Fibroblast of lung (primary cell): Measurements from ENCODE around the gene TMEM123. TPM values are rescaled to one million over a fixed set of nuclear protein-coding genes. Genes with fewer than 3 reads are reported as not detected.

Experiments used
- DNase-seq, 2 donors: peaks; one replicate each; pipeline versions ENCODE4 v3.0.0 to v3.0.0-alpha.2; 2010; ENCODE audit warnings: low read depth in 2 of 2
- H2AFZ ChIP-seq: 2 replicates; pipeline ENCODE4 v1.5.1; 2012; ENCODE audit warnings: low read length, control low read depth, inconsistent platforms
- H3K27ac ChIP-seq: 2 replicates; pipeline ENCODE4 v1.5.1; 2011; ENCODE audit warnings: low read length, control low read depth; ENCODE audit not compliant: insufficient read depth
- H3K27me3 ChIP-seq: 2 replicates; pipeline ENCODE4 v1.5.1; 2011; ENCODE audit warnings: mild to moderate bottlenecking, low read length; ENCODE audit not compliant: control insufficient read depth, insufficient read depth
- H3K36me3 ChIP-seq: 2 replicates; pipeline ENCODE4 v1.5.1; 2011; ENCODE audit warnings: low read length; ENCODE audit not compliant: control insufficient read depth, insufficient read depth
- H3K4me1 ChIP-seq: 2 replicates; pipeline ENCODE4 v1.5.1; 2011; ENCODE audit warnings: low read length; ENCODE audit not compliant: control insufficient read depth, insufficient read depth; ENCODE audit errors: extremely low read depth
- H3K4me2 ChIP-seq: 2 replicates; pipeline ENCODE4 v1.5.1; 2011; ENCODE audit warnings: low read length, control low read depth; ENCODE audit not compliant: insufficient read depth; ENCODE audit errors: extremely low read depth
- H3K4me3 ChIP-seq, 4 experiments: fragments of 200-600 bp in 1 of 4; sonication (generic) in 1 of 4; replicated peaks in 1 of 4; 2 replicates each; pipeline ENCODE4 v1.5.1; 2011 to 2016; ENCODE audit warnings: low read length in 4 of 4, low read depth in 3 of 4, mild to moderate bottlenecking in 3 of 4, control low read depth in 2 of 4, inconsistent platforms in 1 of 4, mixed read lengths in 1 of 4; ENCODE audit not compliant: insufficient read depth in 1 of 4; ENCODE audit errors: control extremely low read depth in 1 of 4
- H3K79me2 ChIP-seq: 2 replicates; pipeline ENCODE4 v1.5.1; 2012; ENCODE audit warnings: mild to moderate bottlenecking, low read length, inconsistent platforms; ENCODE audit not compliant: control insufficient read depth, insufficient read depth
- H3K9ac ChIP-seq: 2 replicates; pipeline ENCODE4 v1.5.1; 2011; ENCODE audit warnings: mild to moderate bottlenecking, low read length, control low read depth; ENCODE audit not compliant: insufficient read depth
- H3K9me3 ChIP-seq: 2 replicates; pipeline ENCODE4 v1.5.1; 2012; ENCODE audit warnings: low read depth, low read length; ENCODE audit not compliant: control insufficient read depth, insufficient read depth
- H4K20me1 ChIP-seq: 2 replicates; pipeline ENCODE4 v1.5.1; 2011; ENCODE audit warnings: low read length; ENCODE audit not compliant: control insufficient read depth, insufficient read depth; ENCODE audit errors: extremely low read depth
- CTCF ChIP-seq, 2 donors: IDR thresholded peaks in 1 of 2; conservative IDR thresholded peaks in 1 of 2; 1 replicate in 1 of 2; 2 replicates in 1 of 2; pipeline ENCODE4 v1.5.1; 2011 to 2012; ENCODE audit warnings: low read length in 2 of 2, control low read depth in 1 of 2, inconsistent platforms in 1 of 2, low read depth in 1 of 2, mild to moderate bottlenecking in 1 of 2
- EZH2 ChIP-seq: IDR thresholded peaks from 2 replicates; pipeline ENCODE4 v1.5.1; 2012; ENCODE audit warnings: low read length, control low read depth, mild to moderate bottlenecking; ENCODE audit errors: missing control alignments
- polyA plus RNA-seq, 2 donors: library from polyadenylated mRNA; depleted of rRNA in 1 of 2; stranded (reverse) in 1 of 2; unstranded in 1 of 2; fragments of >200 nt; gene quantifications; 2 replicates each; pipeline ENCODE4 v1.2.1, GENCODE V29; 2011 to 2012; ENCODE audit warnings: missing spikeins in 1 of 2
- total RNA-seq: library from RNA; depleted of rRNA; stranded (reverse); fragments of >200 nt; gene quantifications from 2 replicates; pipeline ENCODE4 v1.2.1, GENCODE V29; 2014

TMEM123 gene
- total and polyA plus RNA-seq, 2 donors (not counting 1 experiment from before 2014, with no cell fraction given), result 127 to 355 TPM

GRCh38 chr11:102393272-102393730 lies 59.3 kb downstream of the TMEM123 start:
- Histone ChIP-seq H3K27ac (no peak overlapping the region), H3K9me3 (no peaks in the 10 kb centered on the region), H3K9ac (no peak overlapping the region), H3K27me3 (no peaks in the 10 kb centered on the region), H3K4me3 (no peak overlapping the region), H3K79me2 (peaks cover 20% of the 10 kb centered on the region), H4K20me1 (no peaks in the 10 kb centered on the region), H3K4me1 (no peaks in the 10 kb centered on the region), H3K36me3 (peaks cover 15% of the 10 kb centered on the region), H2AFZ (no peak overlapping the region), H3K4me2 (no peak overlapping the region)
- TF ChIP-seq CTCF (conservative IDR thresholded peaks at IDR 0.05 in 1 of 2, IDR thresholded peaks at IDR 0.05 in 1 of 2; ENCODE audit: low read depth in 1 of 2, low read length in 2 of 2), result no peak
- no peak for TF ChIP-seq EZH2
- DNase-seq, result no peak

GRCh38 chr11:102391549-102392237 lies 60.9 kb downstream of the TMEM123 start:
- H3K4me1 ChIP-seq, result no peaks in the 10 kb centered on the region
- H3K9ac ChIP-seq, result no peak overlapping the region
- no peak for TF ChIP-seq CTCF (conservative IDR thresholded peaks at IDR 0.05 in 1 of 2, IDR thresholded peaks at IDR 0.05 in 1 of 2; ENCODE audit: low read depth in 1 of 2, low read length in 2 of 2)
- TF ChIP-seq EZH2, result no peak
- H3K9me3 ChIP-seq, result no peaks in the 10 kb centered on the region
- no peaks in the 10 kb centered on the region for H4K20me1 ChIP-seq
- DNase-seq, result no peak
- peaks cover 15% of the 10 kb centered on the region for H3K36me3 ChIP-seq
- H3K27ac ChIP-seq, result no peak overlapping the region
- no peaks in the 10 kb centered on the region for H3K27me3 ChIP-seq
- no peak overlapping the region for H3K4me2 ChIP-seq
- no peak overlapping the region for H2AFZ ChIP-seq
- H3K79me2 ChIP-seq, result peaks cover 20% of the 10 kb centered on the region
- H3K4me3 ChIP-seq, result no peak overlapping the region

- Histone ChIP-seq H3K4me1 (no peaks in the 10 kb centered on the region), H2AFZ (no peak overlapping the region), H3K27me3 (no peaks in the 10 kb centered on the region), H3K9ac (no peak overlapping the region), H4K20me1 (no peaks in the 10 kb centered on the region), H3K27ac (peak overlapping the region; percentile 16), H3K4me3 (no peak overlapping the region), H3K79me2 (peaks cover 20% of the 10 kb centered on the region), H3K36me3 (peaks cover 15% of the 10 kb centered on the region), H3K9me3 (no peaks in the 10 kb centered on the region), H3K4me2 (no peak overlapping the region)
- DNase-seq, result peak; percentile 55 to 72
- TF ChIP-seq EZH2, result no peak
- TF ChIP-seq CTCF (conservative IDR thresholded peaks at IDR 0.05 in 1 of 2, IDR thresholded peaks at IDR 0.05 in 1 of 2; ENCODE audit: low read depth in 1 of 2, low read length in 2 of 2), result peak; percentile 91 to 92
These were observed 61.7 kb downstream of the TMEM123 start for GRCh38 chr11:102390667-102391465.
